SK-N-SH (cell line): ENCODE results near the gene PACSIN2.

Experiments
- CTCF ChIP-seq: fragments of 200-600 bp; sonication (generic); IDR thresholded peaks from 2 replicates; pipeline ENCODE4 v1.6.1; 2017; ENCODE audit warnings: antibody characterized with exemption, mild to moderate bottlenecking, moderate library complexity
- EZH2phosphoT487 ChIP-seq: fragments of 200-600 bp; sonication (generic); IDR thresholded peaks from 2 replicates; pipeline ENCODE4 v1.6.1; 2017; ENCODE audit warnings: low read depth, mixed run types, mild to moderate bottlenecking, antibody characterized with exemption, moderate library complexity, borderline replicate concordance
- FOXJ3 ChIP-seq: sonication (generic); formaldehyde crosslinking; IDR thresholded peaks from 2 replicates; pipeline ENCODE4 v1.5.1; 2020; ENCODE audit warnings: mild to moderate bottlenecking, missing genetic modification reagents
- REST ChIP-seq: IDR thresholded peaks from 2 replicates; pipeline ENCODE4 v1.6.1; 2012; ENCODE audit warnings: mild to moderate bottlenecking, low read depth, low read length, moderate library complexity
- SIN3A ChIP-seq: IDR thresholded peaks from 2 replicates; pipeline ENCODE4 v1.6.1; 2012; ENCODE audit warnings: low read depth, mild to moderate bottlenecking, low read length, moderate library complexity, borderline replicate concordance
- USF2 ChIP-seq: fragments of 150-350 bp; IDR thresholded peaks from 2 replicates; pipeline ENCODE4 v1.6.1; 2017; ENCODE audit warnings: antibody characterized with exemption, low read length, low read depth, borderline replicate concordance

GRCh38 chr22:43014869-43015676, at the start of gene PACSIN2:
- no peak for TF ChIP-seq CTCF
- no peak for TF ChIP-seq SIN3A
- no peak for TF ChIP-seq FOXJ3 (CRISPR knock-in tag)
- TF ChIP-seq USF2 = no peak
- no peak for TF ChIP-seq EZH2phosphoT487
- no peak for TF ChIP-seq REST
